ENCODE data around the gene DNAH6. TPM values are rescaled to one million over a fixed set of nuclear protein-coding genes. Genes with fewer than 3 reads are reported as not detected.

DNAH6 gene
- total RNA-seq, 1 experiment from 2014 or later, result 0.26 TPM

- H3K18ac ChIP-seq (ENCODE audit: insufficient read length, low read depth, low read length), result no peak overlapping the region
- H3K9me3 ChIP-seq (ENCODE audit: control insufficient read depth, low read depth, low read length), result no peaks in the 10 kb centered on the region
- no peak overlapping the region for H4K8ac ChIP-seq (replicated peaks; ENCODE audit: insufficient read length, low read depth, low read length)
- H2BK20ac ChIP-seq (ENCODE audit: low read depth, low read length, poor library complexity, severe bottlenecking), result no peak overlapping the region
- no peak overlapping the region for H2BK12ac ChIP-seq (ENCODE audit: insufficient read length, low read depth, low read length)
- no peaks in the 10 kb centered on the region for H3K4me1 Mint-ChIP-seq
- H3K9ac ChIP-seq (ENCODE audit: extremely low read depth, insufficient read length, low read length), result no peak overlapping the region
- H2BK5ac ChIP-seq (ENCODE audit: insufficient read length, low read length), result no peak overlapping the region
- H3K4me2 ChIP-seq (ENCODE audit: insufficient read depth, insufficient read length, low read length), result no peak overlapping the region
- TF ChIP-seq CTCF (conservative IDR thresholded peaks at IDR 0.05), result no peak
- no peak overlapping the region for H4K5ac ChIP-seq (ENCODE audit: insufficient read length, low read depth, low read length)
- no peaks in the 10 kb centered on the region for H3K23me2 ChIP-seq (ENCODE audit: insufficient read length, low read depth, low read length, poor library complexity, severe bottlenecking)
- H3T11ph ChIP-seq (ENCODE audit: low read length), result no peak overlapping the region
- no peaks in the 10 kb centered on the region for H4K20me1 ChIP-seq (ENCODE audit: control insufficient read depth, insufficient read depth, insufficient read length)
- no peaks in the 10 kb centered on the region for H3K9me3 Mint-ChIP-seq
- no peak overlapping the region for H2BK120ac ChIP-seq (ENCODE audit: low read depth, low read length, poor library complexity, severe bottlenecking)
- no peak overlapping the region for H3K27ac Mint-ChIP-seq
- H3K4me1 ChIP-seq (ENCODE audit: insufficient read depth, low read length), result no peaks in the 10 kb centered on the region
- no peak overlapping the region for H3K23ac ChIP-seq (ENCODE audit: insufficient read length, low read depth, low read length)
- H3K27me3 Mint-ChIP-seq (ENCODE audit: low read depth), result peaks cover 6% of the 10 kb centered on the region
- no peak overlapping the region for H2AFZ ChIP-seq (ENCODE audit: low read length)
- H3K36me3 Mint-ChIP-seq (ENCODE audit: insufficient read depth in 1 of 3, low read depth in 3 of 3), result no peaks in the 10 kb centered on the region
- no peak for DNase-seq
- no peak overlapping the region for H3K56ac ChIP-seq (ENCODE audit: insufficient read length, low read depth, low read length)
- H3K27ac ChIP-seq (ENCODE audit: insufficient read length, low read depth, low read length), result no peak overlapping the region
- WGBS (ENCODE audit: extremely low coverage, insufficient read length, low lambda C conversion rate), result no CpG with 5 or more reads among the region's 1 CpG
- no peak overlapping the region for H4K91ac ChIP-seq (ENCODE audit: insufficient read length, low read depth, low read length)
- no peak overlapping the region for H2AK5ac ChIP-seq (ENCODE audit: insufficient read length, low read length)
- no peak overlapping the region for H3K4me3 Mint-ChIP-seq
- H3K79me2 ChIP-seq (ENCODE audit: insufficient read depth, low read length), result no peaks in the 10 kb centered on the region
- H3K79me1 ChIP-seq (ENCODE audit: insufficient read depth, low read depth, low read length, poor library complexity, severe bottlenecking), result no peaks in the 10 kb centered on the region
- no peak overlapping the region for H2BK15ac ChIP-seq (ENCODE audit: low read depth, low read length)
- H3K4ac ChIP-seq (ENCODE audit: low read depth, low read length), result no peak overlapping the region
- no peaks in the 10 kb centered on the region for H3K27me3 ChIP-seq (ENCODE audit: insufficient read depth, low read length)
- no peak overlapping the region for H3K14ac ChIP-seq (ENCODE audit: insufficient read depth, low read length)
Measured at GRCh38 chr2:84727315-84727714, 211.0 kb downstream of the DNAH6 start.
